NB4 (cell line): ENCODE results near the gene PRSS38.

Experiments used
- POLR2A ChIP-seq: IDR thresholded peaks from 2 replicates; pipeline ENCODE4 v1.6.1; 2011; ENCODE audit warnings: mild to moderate bottlenecking; ENCODE audit not compliant: insufficient read length; ENCODE audit errors: extremely low read depth
- TF ChIP-seq, protein P1 (sequence below): IDR thresholded peaks from one replicate; pipeline ENCODE4 v1.5.1; 2012; ENCODE audit warnings: low read depth, low read length
- TF ChIP-seq, protein P2 (sequence below): IDR thresholded peaks from 2 replicates; pipeline ENCODE4 v1.6.1; 2011; ENCODE audit warnings: low read depth, low read length

DNA sequence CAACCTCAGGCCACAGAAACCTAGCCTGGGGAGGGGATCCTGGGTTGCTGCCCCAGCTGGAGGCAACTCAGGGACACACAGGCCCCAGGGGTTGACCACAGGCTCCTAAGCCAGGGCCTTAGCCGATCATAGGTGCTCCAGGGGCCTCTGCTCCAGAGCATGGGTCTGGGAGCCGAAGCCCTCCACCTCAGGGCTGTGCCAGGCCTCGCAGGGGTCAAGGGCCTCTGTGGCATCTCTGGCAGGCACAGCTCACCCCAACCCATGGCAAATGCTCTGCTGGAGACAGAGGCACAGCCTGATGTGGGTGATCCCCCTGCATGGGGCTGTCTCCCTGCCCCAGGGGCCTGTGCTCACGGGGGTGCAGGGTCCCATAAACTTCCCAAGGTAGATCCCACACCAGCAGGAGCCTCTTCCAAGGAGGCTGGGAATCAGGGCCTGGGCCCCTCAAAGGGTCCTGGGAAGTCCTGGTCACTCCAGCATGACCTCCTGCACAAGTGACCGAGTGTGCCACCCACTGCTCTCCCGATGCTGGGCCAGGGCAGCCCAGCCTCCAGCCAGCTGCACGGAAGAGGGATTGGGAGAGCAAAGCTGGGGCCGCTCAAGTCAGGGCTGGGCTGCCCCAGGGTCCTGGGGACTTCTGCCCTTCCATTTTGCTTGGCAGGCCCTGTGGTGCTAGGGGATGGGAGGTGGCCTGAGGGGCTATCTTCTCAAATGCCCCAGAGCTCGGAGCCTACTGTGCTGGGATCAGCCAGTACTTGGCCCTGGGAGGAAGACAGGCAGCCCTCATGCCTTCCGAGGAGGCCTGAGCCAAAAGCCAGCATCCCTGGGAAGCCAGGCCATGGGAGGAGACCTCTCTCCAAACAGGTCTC, 22.2 kb upstream of the PRSS38 start:
- TF ChIP-seq, protein P1, sequence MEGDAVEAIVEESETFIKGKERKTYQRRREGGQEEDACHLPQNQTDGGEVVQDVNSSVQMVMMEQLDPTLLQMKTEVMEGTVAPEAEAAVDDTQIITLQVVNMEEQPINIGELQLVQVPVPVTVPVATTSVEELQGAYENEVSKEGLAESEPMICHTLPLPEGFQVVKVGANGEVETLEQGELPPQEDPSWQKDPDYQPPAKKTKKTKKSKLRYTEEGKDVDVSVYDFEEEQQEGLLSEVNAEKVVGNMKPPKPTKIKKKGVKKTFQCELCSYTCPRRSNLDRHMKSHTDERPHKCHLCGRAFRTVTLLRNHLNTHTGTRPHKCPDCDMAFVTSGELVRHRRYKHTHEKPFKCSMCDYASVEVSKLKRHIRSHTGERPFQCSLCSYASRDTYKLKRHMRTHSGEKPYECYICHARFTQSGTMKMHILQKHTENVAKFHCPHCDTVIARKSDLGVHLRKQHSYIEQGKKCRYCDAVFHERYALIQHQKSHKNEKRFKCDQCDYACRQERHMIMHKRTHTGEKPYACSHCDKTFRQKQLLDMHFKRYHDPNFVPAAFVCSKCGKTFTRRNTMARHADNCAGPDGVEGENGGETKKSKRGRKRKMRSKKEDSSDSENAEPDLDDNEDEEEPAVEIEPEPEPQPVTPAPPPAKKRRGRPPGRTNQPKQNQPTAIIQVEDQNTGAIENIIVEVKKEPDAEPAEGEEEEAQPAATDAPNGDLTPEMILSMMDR: no peak
- no peak for TF ChIP-seq POLR2A
- TF ChIP-seq, protein P2, sequence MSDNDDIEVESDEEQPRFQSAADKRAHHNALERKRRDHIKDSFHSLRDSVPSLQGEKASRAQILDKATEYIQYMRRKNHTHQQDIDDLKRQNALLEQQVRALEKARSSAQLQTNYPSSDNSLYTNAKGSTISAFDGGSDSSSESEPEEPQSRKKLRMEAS: no peak
